GM21390 (cell line): ENCODE measurements around the gene TMEM269.

ENCODE experiments used
- ATAC-seq: cut with Tn5 transposase; IDR thresholded peaks from one replicate; pipeline ENCODE4 v1.9.1; 2021; ENCODE audit not compliant: unreplicated experiment

TMEM269 gene, protein sequence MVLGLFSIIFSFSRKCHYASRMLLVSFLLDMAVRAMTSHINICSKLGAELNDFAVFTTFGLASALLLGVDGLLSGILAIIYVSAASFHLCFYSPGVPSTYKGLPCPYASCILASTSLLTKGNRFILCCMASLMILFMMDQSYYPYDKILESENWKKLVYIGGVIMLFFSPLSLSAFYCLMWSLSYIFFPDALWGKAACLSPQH

GRCh38 chr1:42784946-42785693 lies at the start of gene TMEM269:
Gene TMEM269, plus strand, starts transcription at chr1:42784991. Its CDS starts 4,903 bp downstream, at chr1:42789894.
- no peak for ATAC-seq

GRCh38 chr1:42735056-42735455 lies 49.7 kb upstream of the TMEM269 start:
- ATAC-seq: no peak

- ATAC-seq: no peak
Measured at GRCh38 chr1:42735477-42736105, 49.2 kb upstream of the TMEM269 start.

DNA sequence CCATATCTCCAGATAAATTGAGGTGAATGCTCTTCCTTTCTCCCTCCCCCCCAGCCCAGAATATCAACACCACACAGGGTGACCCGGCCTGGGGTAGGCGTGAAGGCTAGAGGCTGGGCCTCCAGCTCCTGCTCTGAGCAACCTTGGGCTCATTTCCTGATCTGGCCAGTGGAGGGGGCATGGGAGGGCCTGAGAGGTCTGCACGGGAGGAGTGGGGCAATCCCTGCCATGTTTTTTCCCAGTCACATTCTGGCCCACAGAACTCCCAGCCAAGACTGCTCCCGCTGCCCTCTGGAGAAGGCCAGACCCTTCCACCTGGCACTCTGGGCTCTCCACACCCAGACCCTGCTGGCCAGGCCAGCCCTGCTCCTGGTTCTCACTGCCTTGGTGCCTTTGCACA lies 48.6 kb upstream of the TMEM269 start:
- no peak for ATAC-seq

- ATAC-seq: no peak
Measured at GRCh38 chr1:42736571-42737200, 48.1 kb upstream of the TMEM269 start.

DNA sequence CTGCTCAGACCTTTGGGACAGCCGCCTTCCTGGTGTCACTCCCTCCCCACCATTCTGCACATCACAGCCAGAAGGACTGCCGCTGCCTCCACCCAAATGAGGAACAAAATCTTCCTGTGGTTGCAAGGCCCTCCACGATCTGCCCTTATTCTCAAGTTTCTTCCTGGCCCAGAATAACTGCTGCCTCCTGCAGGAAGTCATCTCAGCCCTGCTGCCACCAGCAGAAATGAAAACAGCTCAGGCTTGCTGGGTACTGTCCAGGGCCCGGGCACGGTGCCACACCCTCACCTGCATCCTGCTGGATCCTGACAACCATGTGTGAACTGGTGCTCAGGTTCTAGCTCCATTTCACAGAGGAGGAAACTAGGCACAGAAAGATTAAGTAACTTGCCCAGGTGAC lies 47.5 kb upstream of the TMEM269 start:
- ATAC-seq: no peak

DNA sequence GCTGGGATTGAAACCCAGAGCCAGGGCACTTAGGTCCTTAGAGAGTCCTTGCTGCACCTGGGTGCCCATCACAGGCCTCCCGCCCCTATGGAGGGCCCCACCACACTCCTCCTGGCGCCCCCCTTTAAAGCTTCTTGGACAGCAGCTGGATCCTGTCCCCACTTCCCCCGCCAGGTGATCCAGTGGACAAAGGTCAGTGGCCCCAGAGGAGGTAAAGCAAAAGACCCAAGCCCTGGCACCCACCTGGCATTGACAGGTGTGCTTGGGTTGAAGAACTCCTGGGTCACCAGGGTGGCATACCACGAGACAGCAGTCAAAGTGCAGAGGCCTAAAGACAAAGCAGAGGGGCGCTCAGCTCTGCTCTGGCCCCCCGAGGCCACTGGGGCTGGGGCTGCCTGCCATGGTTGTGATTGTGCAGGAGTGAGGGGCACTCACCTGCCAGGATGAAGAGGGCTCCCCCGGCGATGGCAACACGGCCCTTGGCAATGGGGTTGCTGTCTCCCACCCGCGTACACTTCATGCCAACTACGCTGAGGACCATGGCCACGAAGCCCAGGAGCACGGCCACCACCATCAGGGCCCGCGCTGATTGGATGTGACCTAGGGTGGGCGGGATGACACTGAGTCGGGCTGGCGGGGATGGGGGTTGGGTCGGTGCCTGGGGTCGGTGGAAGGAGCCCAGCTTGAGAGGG lies 46.7 kb upstream of the TMEM269 start:
- no peak for ATAC-seq

GRCh38 chr1:42738678-42739226 lies 46.0 kb upstream of the TMEM269 start:
- no peak for ATAC-seq

GRCh38 chr1:42739753-42740700 lies 44.8 kb upstream of the TMEM269 start, which contains the start of gene CLDN19:
Gene CLDN19, minus strand, starts transcription at chr1:42740236. Its CDS starts 173 bp downstream, at chr1:42740063.
- ATAC-seq: no peak

DNA sequence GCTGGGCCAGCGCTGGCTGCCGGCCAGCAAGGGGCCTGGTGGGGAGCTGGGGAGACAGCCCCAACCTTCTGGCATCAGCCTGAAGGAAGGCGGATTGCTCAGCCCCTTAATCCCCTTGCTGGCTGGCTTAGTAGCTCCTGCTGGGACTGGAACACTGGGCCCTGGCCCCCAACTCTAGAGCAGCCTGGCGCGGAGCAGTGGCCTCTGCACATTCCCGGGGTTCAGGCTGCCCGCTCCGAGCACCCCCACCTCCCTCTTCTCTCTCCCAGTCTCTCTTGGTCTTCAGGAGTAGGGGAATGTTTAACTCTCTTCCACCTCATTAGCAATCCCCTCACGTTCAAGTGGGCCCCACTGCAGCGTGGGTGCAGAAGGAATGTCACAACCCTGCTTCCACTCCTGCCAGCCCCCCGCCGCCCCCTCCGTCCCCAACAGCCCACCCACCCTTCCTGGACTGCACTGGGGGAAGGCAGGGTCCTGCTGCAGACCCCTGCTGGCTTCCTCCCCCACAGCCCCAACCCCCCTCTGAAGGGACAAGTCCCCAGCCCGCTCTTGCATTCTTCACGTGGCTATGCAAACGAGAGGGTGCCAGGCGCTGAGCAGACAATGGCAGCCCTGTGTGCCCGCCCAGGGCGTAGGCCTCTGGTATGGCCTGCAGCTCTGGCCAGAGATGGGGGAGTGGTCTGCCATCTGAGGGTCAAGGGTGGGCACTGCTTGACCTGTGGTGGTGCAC lies 43.8 kb upstream of the TMEM269 start:
- ATAC-seq: no peak

- ATAC-seq: no peak
Measured at GRCh38 chr1:42741706-42742105, 43.1 kb upstream of the TMEM269 start.

DNA sequence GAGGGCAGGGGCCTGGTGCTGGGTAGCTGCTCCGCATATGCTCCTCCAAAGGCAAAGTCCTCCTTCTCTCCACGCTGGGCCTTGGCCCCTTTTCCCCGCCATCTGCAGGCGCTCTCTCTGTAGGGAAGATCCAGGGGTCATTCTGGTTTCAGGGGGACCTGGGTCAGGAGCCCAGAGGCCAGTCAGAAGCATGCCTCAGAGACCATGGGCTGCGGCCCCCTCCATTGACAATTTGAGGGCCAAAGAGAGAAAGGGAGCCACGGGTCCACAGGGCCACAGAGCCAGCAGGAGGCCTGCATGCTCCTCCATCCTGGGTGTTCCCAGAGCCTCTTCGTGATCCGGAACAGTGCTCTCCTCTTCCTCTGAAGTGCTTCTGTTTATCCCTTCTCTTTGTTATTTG lies 42.6 kb upstream of the TMEM269 start:
- ATAC-seq: no peak

GRCh38 chr1:42742617-42743316 lies 42.0 kb upstream of the TMEM269 start:
- ATAC-seq: no peak

- no peak for ATAC-seq
Measured at GRCh38 chr1:42743317-42744147, 41.3 kb upstream of the TMEM269 start.

DNA sequence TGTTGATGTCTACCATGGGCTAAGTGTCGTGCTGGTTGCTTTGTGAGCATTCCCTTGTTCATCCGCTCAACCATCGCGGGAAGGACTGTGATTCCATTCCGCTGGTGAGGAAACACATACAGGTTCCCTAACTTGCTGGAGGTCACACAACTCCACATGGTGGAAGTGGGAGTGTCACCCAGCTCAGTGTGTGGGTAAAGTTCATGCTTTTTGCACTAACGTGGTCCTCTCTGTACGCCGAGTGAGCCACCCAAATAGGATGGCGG lies 40.7 kb upstream of the TMEM269 start:
- no peak for ATAC-seq

GRCh38 chr1:42745851-42746250 lies 38.9 kb upstream of the TMEM269 start:
- no peak for ATAC-seq

DNA sequence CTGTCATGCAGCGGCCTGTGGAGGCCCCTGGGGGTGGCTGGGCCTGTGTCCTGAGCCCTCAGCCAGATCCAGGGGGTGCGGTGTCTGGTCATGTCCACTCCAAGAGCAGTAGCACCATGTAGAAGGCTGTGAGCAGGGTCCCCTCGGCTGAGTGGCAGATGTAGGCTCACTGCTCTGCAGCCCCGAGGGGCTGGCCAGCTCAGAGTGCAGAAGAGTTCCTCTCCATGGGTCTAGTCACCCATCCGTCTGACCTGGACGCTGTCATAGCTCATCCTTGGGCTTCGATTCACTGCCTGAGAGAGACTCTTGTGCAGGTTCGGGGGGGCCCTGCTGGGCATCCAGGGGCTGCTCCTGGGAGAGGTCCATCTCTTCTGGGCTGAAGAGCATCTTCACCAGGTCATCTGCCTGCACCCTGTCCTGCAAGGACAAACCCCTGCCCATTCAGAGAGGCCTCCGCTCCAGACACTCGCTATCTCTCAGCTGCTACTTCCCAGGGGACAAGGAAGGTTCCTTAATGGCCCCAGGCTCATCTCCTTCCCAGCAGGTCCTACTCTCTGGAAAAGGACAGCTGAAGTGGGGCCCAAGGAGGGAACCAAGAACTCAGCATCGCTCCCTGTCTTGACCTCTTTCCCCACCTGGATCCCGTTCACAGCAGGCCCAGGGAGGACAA lies 38.2 kb upstream of the TMEM269 start:
- ATAC-seq: no peak
